T-helper 2 cell (primary cell): ENCODE measurements around the gene NUP62.
"Not testable (repeated sequence)": the region's sequence is repeated elsewhere in the genome, so short reads cannot be mapped to it uniquely, and the experiment has no call there.

ENCODE experiments used
- DNase-seq, 5 experiments: peaks; one replicate each; pipeline versions ENCODE4 v3.0.0 to v3.0.0-alpha.2; 2012 to 2022
- total RNA-seq, 2 donors: gene quantifications; one replicate each; lab custom pipeline; 2026; lab: John Stamatoyannopoulos, UW

The NUP62 gene, protein sequence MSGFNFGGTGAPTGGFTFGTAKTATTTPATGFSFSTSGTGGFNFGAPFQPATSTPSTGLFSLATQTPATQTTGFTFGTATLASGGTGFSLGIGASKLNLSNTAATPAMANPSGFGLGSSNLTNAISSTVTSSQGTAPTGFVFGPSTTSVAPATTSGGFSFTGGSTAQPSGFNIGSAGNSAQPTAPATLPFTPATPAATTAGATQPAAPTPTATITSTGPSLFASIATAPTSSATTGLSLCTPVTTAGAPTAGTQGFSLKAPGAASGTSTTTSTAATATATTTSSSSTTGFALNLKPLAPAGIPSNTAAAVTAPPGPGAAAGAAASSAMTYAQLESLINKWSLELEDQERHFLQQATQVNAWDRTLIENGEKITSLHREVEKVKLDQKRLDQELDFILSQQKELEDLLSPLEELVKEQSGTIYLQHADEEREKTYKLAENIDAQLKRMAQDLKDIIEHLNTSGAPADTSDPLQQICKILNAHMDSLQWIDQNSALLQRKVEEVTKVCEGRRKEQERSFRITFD
- total RNA-seq, result 29.8 to 31.5 reads per million in 2 donors

- peak; percentile 84 to 90 (median 88) for DNase-seq
Measured at GRCh38 chr19:49929121-49929610, at the start of gene NUP62, which contains the start of gene ATF5. Gene NUP62, minus strand, starts transcription at chr19:49929504. Its CDS starts 19,697 bp downstream, at chr19:49909807. Gene ATF5, plus strand, starts transcription at chr19:49929205. Its CDS starts 1,646 bp downstream, at chr19:49930851.

- DNase-seq, result no peak
Measured at GRCh38 chr19:49978324-49978723, 49.0 kb upstream of the NUP62 start.

DNA sequence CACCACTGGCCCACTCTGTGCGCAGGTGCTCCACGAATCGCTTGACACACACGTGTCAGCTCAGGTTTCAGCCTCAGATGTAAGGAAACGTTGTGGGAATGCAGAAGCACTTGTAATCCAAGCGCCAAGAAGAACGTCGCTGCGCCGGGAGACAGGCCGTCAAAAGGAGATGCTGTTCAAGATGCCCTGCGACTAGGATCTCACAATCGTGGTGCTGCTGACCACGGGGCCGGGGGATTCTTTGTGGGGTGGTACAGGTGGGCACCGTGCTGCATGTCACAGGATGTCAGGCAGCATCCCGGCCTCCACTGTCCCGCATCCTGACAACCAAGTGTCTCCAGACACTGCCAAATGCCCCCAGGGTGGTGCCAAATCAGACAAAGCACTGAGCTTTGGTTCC, 48.6 kb upstream of the NUP62 start:
- no peak for DNase-seq

DNA sequence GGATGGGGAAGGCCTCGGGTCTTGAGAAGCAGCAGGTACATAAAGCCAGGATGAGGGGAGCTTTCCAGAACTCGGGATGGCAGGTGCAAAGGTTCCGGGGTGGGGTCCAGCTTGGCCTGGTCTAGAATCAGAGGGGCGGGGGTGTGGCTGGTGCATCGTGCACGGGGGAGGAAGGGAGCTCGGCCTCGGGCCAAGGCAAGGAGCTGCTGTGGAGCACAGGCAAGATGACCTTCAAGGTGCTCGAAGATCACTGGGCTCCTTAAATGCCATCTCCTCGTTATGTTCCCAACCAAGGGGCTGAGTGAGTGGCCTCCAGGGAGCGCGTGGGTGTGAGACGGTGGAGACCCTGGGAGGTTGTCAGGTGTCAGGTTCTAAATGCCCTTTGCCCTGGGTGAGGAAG, 47.8 kb upstream of the NUP62 start:
- DNase-seq, result no peak

- DNase-seq, result no peak
Measured at GRCh38 chr19:49976496-49976895, 47.2 kb upstream of the NUP62 start.

DNA sequence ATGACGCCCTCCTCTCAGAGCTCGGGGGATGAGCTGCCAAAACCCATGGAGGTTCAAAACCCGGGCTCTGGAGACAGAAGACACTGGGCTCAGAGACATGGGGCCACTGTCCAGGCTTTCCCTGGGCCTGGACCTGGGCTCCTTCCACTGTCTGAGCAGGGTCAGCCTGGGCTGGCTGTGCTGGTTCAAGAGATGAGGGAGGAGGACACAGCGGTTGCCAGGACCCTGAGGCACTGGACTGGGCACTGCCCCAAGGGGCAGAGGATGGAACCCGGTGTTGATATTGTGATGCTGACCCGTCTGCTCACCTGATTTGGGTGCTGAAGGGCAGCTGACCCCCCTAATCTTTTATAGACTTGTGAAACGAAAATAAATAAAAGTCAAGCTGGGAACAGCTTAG, 45.7 kb upstream of the NUP62 start:
- no peak for DNase-seq

DNA sequence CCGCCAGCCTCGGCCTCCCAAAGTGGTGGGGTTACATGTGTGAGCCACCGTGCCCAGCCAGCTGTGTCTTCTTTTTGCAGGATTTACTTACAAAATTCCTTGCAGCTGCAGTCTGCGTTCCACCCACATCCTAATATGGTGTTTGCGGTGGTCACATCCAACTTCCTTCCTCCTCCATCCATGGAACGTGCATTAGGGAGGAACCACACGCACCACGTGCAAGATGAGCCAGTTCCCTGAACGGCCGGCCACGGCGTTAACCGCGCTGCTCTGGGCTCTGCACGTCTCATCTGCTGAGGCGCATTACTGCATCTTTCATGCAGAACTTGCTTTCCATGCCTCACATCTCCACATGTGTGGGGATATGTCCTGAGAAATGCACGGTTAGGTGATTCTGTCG, 44.7 kb upstream of the NUP62 start:
- DNase-seq, result no peak

DNA sequence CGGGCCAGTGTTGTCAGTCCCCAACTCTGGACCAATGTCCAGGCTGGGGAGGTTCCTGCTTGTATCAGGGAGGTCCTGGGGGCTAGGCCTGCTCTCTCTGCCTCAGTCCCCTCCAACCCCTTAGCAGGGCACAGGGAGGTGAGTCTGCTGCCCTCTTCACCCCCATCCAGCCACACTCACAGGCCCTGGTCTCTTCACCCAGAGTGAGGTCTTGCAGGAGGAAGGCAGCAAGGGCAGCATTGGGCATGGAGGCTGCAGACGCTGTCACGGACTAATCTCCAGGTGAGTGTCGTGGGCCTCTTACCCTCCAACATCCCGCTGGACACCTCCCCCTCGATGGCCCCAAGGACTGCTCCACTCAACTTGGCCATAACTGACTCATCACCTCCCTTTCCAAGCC, 43.5 kb upstream of the NUP62 start:
- no peak for DNase-seq

DNA sequence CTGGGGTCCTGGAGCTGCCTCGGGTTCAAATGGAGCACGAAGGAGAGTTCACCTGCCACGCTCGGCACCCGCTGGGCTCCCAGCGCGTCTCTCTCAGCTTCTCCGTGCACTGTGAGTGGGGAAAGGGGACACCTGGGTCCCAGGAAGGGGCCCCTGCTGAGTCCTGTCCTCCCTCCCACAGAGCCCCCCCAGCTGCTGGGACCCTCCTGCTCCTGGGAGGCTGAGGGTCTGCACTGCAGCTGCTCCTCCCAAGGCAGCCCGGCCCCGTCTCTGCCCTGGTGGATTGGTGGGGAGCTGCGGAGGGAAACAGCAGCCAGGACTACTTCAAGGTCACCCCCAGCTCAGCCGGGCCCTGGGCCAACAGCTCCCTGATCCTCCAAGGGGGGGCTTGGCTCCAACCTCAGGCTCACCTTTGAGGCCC, 42.7 kb upstream of the NUP62 start:
- no peak for DNase-seq

DNA sequence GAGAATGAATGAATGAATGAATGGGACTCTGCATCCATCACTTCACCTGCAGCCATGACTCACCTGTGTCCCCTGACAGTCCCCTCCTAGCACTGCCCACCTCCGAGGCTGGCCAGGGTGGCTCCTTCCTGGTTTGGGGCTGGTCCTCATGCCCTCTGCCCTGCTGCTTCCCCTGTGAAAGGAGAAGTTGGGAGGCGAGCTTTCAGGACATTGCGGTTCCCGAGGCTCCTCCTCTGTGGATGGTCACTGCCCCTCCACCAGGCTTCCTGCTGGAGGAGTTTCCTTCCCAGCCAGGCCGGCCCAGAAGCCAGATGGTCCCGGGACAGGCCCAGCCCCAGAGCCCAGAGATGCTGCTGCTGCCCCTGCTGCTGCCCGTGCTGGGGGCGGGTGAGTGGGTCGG, 40.1 kb upstream of the NUP62 start:
- not testable (repeated sequence) for DNase-seq

DNA sequence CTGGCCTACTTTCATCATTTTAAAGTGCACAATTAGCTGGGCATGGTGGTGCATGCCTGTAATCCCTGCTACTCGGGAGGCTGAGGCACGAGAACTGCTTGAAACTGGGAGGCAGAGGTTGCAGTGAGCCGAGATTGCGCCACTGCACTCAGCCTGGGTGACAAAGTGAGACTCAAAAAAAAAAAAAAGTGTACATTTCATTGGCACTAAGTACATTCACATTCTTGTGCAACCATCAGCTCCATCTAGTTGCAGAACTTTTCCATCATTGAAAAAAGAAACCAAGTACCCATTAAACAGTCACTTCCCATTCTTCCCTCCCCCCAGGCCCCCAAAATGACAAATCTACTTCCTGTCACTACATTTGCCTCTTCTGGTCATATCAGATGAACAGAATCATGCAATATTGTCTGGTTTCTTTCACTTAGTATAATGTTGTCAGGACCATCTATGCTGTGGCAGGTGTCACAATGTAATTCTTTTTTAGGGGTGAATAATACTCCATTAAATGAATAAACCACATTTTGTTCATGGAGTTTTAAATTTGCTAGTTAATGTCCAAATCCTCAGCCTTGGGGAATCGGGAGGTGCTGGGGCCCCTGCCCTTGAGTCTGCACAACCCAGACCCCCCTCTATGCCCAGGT, 39.1 kb upstream of the NUP62 start:
- no peak for DNase-seq

- DNase-seq, result not testable (repeated sequence)
Measured at GRCh38 chr19:49960980-49961379, 31.7 kb upstream of the NUP62 start, which contains the start of gene SIGLEC11. Gene SIGLEC11, minus strand, starts transcription at chr19:49961172. Its CDS starts 91 bp downstream, at chr19:49961081.

DNA sequence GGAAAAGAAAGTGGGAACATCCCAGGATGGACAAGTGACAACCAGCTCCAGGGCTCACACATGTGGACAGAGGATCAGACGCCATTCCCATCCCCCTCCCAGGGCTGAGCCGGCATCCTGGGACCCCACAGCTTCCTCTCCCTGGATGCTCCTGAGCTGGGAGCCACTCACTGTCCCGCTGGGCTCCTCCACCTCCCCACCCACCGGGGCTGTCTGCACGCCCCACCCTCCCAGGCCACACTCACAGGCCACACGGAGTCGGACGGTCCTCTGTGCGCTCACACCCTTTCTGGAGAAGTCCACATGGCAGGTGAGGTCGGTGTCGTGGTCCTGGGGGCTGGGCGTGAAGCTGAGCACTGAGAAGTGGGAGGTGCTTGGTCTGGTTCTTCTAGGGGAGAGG, 30.6 kb upstream of the NUP62 start:
- not testable (repeated sequence) for DNase-seq

DNA sequence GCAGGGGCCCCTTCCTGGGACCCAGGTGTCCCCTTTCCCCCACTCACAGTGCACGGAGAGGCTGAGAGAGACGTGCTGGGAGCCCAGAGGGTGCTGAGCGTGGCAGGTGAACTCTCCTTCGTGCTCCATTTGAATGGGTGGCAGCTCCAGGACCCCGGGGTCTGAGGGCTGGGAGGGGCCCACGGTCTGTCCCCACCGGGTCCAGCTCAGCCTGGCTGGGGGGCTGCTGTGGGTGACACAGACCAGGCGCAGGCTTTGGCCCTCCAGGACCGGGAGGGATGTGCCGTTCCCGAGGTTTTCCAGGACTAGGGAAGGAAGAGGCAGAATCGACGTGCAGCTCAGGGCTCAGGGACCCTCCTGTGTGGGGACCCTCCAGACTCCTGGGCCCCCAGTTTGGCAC, 29.3 kb upstream of the NUP62 start:
- DNase-seq, result not testable (repeated sequence)

DNA sequence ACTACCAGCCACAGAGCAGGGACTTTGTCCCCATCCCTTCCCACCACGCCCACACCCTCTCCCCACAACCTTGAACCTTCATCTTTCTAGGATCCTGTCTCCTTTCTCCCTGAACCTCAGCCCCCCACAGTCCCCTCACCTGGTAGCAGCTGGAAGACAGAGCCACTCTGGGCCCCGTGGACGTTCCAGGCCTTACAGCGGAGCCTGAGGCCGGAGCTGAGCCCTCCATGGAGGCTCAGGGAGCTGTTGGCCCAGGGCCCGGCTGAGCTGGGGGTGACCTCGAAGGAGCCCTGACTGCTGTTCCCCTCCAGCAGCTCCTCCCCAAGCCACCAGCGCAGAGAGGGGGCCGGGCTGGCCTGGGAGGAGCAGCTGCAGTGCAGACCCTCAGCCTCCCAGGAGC, 28.8 kb upstream of the NUP62 start:
- DNase-seq, result not testable (repeated sequence)

DNA sequence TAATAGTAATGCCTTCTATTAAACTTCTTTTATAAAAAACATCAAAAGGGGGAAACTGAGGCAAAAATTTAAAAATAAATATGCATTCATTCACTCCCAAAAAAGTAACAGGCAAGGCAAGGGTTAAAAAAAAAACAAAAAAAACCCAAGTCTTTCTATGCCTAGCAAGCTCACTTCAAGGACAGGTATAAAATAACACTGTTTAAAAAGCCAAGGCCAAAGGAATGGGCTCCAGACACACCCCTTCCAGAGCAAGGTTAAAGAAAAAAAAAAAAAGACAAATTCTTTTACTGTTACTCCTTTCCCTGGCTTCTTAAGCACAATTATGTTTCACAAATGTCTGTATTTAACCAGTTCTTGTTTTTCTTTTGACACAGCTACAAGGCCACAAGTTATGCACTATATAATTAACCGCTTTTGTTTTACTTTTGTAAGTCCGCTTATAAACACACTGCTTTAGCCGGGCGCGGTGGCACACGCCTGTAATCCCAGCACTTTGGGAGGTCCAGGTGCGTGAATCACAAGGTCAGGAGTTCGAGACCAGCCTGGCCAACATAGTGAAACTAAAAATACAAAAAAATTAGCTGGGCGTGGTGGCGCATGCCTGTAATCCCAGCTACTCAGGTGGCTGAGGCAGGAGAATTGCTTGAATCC, 28.1 kb upstream of the NUP62 start:
- DNase-seq, result no peak

- DNase-seq, result no peak
Measured at GRCh38 chr19:49956115-49956495, 26.8 kb upstream of the NUP62 start.

GRCh38 chr19:49954933-49955332, 25.6 kb upstream of the NUP62 start:
- DNase-seq, result no peak

- DNase-seq, result no peak
Measured at GRCh38 chr19:49954092-49954829, 25.0 kb upstream of the NUP62 start.

GRCh38 chr19:49953416-49953815, 24.1 kb upstream of the NUP62 start:
- no peak for DNase-seq

GRCh38 chr19:49952906-49953305, 23.6 kb upstream of the NUP62 start:
- DNase-seq, result no peak

- no peak for DNase-seq
Measured at GRCh38 chr19:49952479-49952836, 23.2 kb upstream of the NUP62 start.
